HCT116 (cell line): ENCODE measurements around the gene SNX10. TPM values are rescaled to one million over a fixed set of nuclear protein-coding genes. Genes with fewer than 3 reads are reported as not detected.

Experiments
- ATAC-seq: fragments of 200-7000 bp; cut with Tn5 transposase; 2 replicates; pipeline ENCODE4 v1.9.1; 2020; ENCODE audit warnings: mild to moderate bottlenecking, moderate library complexity
- BruUV-seq: library from RNA; stranded (reverse); fragments of 400-500 nt; replicated peaks from 2 replicates; lab custom pipeline; 2021; lab: Mats Ljungman, UMichigan
- CTCF ChIA-PET: fragments of 300-600 bp; sonication (Branson Sonifier 250); formaldehyde crosslinking; loops from one replicate; lab custom pipeline; 2021; ENCODE audit warnings: antibody characterized with exemption; lab: Charles Lee
- POLR2A ChIA-PET: fragments of 300-600, 350-600 bp; sonication (Branson Sonifier 250); formaldehyde crosslinking; loops from one replicate; lab custom pipeline; 2021; ENCODE audit warnings: antibody characterized with exemption; lab: Charles Lee
- RAD21 ChIA-PET, 2 experiments: fragments of 300-600 bp; sonication (Branson Sonifier 250); formaldehyde crosslinking; loops; one replicate each; lab custom pipeline; 2023; ENCODE audit warnings: low total read pairs in 2 of 2; ENCODE audit not compliant: uncharacterized antibody in 2 of 2, unreplicated experiment in 2 of 2, low non-redundant PET in 1 of 2; lab: Charles Lee
- DNase-seq: peaks from one replicate; pipeline ENCODE4 v3.0.0-alpha.2; 2010; ENCODE audit warnings: low read depth, low spot score
- H2AFZ ChIP-seq: fragments of 200-600 bp; shearing (Covaris generic), sonication (generic); 2 replicates; pipeline ENCODE4 v1.6.1; 2017; ENCODE audit warnings: low read depth, mixed run types, mixed read lengths, antibody characterized with exemption, low read length; ENCODE audit not compliant: poor library complexity, severe bottlenecking
- H3K27ac ChIP-seq: 2 replicates; pipeline ENCODE4 v1.5.1; 2012; ENCODE audit warnings: low read depth, low read length
- H3K27me3 ChIP-seq: fragments of 200-600 bp; sonication (generic); 2 replicates; pipeline ENCODE4 v1.6.1; 2016; ENCODE audit warnings: mixed run types, low read length, mixed read lengths; ENCODE audit not compliant: insufficient read depth
- H3K36me3 ChIP-seq, 2 experiments: fragments of 200-500 bp in 1 of 2; fragments of 200-600 bp in 1 of 2; sonication (Bioruptor generic) in 1 of 2; sonication (generic) in 1 of 2; 2 replicates each; pipeline versions ENCODE4 v1.5.1 to v1.6.1; 2014 to 2016; ENCODE audit warnings: low read length in 2 of 2, inconsistent platforms in 1 of 2, mixed read lengths in 1 of 2, mixed run types in 1 of 2; ENCODE audit not compliant: insufficient read depth in 2 of 2, control insufficient read depth in 1 of 2
- H3K4me1 ChIP-seq, 2 experiments: fragments of 200-600 bp in 1 of 2; sonication (generic) in 1 of 2; 2 replicates each; pipeline versions ENCODE4 v1.5.1 to v1.6.1; 2012 to 2017; ENCODE audit warnings: low read length in 2 of 2, inconsistent platforms in 1 of 2, mild to moderate bottlenecking in 1 of 2, mixed read lengths in 1 of 2, mixed run types in 1 of 2, moderate library complexity in 1 of 2; ENCODE audit not compliant: insufficient read depth in 2 of 2, control insufficient read depth in 1 of 2
- H3K4me2 ChIP-seq: fragments of 200-600 bp; sonication (generic); 2 replicates; pipeline ENCODE4 v1.6.1; 2017; ENCODE audit warnings: mixed run types, low read length, mixed read lengths
- H3K4me3 ChIP-seq, 2 experiments: fragments of 200-600 bp in 1 of 2; sonication (generic) in 1 of 2; replicated peaks in 1 of 2; 2 replicates each; pipeline ENCODE4 v1.5.1; 2011 to 2016; ENCODE audit warnings: low read length in 2 of 2, control low read depth in 1 of 2, low read depth in 1 of 2, mild to moderate bottlenecking in 1 of 2, mixed read lengths in 1 of 2, mixed run types in 1 of 2
- H3K79me2 ChIP-seq: fragments of 200-600 bp; sonication (generic); 2 replicates; pipeline ENCODE4 v1.6.1; 2017; ENCODE audit warnings: mild to moderate bottlenecking, mixed run types, low read length, moderate library complexity, mixed read lengths; ENCODE audit not compliant: insufficient read depth
- H3K9ac ChIP-seq: fragments of 200-600 bp; sonication (generic); 2 replicates; pipeline ENCODE4 v1.6.1; 2016; ENCODE audit warnings: low read length, mixed read lengths
- H3K9me2 ChIP-seq: fragments of 200-600 bp; sonication (generic), shearing (Covaris generic); 2 replicates; pipeline ENCODE4 v1.6.1; 2017; ENCODE audit warnings: mixed run types, mild to moderate bottlenecking, moderate library complexity; ENCODE audit not compliant: insufficient read depth
- H3K9me3 ChIP-seq, 2 experiments: fragments of 200-500 bp in 1 of 2; fragments of 200-600 bp in 1 of 2; sonication (Bioruptor generic) in 1 of 2; sonication (generic) in 1 of 2; 2 replicates each; pipeline ENCODE4 v1.6.1; 2014 to 2017; ENCODE audit warnings: low read length in 2 of 2, mixed read lengths in 2 of 2, inconsistent platforms in 1 of 2, low read depth in 1 of 2, mild to moderate bottlenecking in 1 of 2, mixed run types in 1 of 2, moderate library complexity in 1 of 2; ENCODE audit not compliant: control insufficient read depth in 1 of 2, insufficient read depth in 1 of 2
- H4K20me1 ChIP-seq: fragments of 200-600 bp; sonication (generic), shearing (Covaris generic); 2 replicates; pipeline ENCODE4 v1.6.1; 2017; ENCODE audit warnings: mixed run types, mild to moderate bottlenecking, moderate library complexity; ENCODE audit not compliant: insufficient read depth
- EGR1 ChIP-seq: IDR thresholded peaks from 2 replicates; pipeline ENCODE4 v1.6.1; 2012; ENCODE audit warnings: low read depth
- EZH2phosphoT487 ChIP-seq: fragments of 200-600 bp; IDR thresholded peaks from 2 replicates; pipeline ENCODE4 v1.6.1; 2018; ENCODE audit warnings: antibody characterized with exemption, borderline replicate concordance
- FOSL1 ChIP-seq: IDR thresholded peaks from 2 replicates; pipeline ENCODE4 v1.6.1; 2012; ENCODE audit warnings: low read depth
- JUND ChIP-seq: IDR thresholded peaks from 2 replicates; pipeline ENCODE4 v1.6.1; 2012
- POLR2A ChIP-seq: IDR thresholded peaks from 2 replicates; pipeline ENCODE4 v1.7.0; 2011; ENCODE audit warnings: borderline replicate concordance; ENCODE audit not compliant: insufficient read depth, insufficient read length; ENCODE audit errors: extremely low read depth
- POLR2AphosphoS5 ChIP-seq: IDR thresholded peaks from 2 replicates; pipeline ENCODE4 v1.6.1; 2011; ENCODE audit warnings: mild to moderate bottlenecking, low read depth, low read length, moderate library complexity
- SRF ChIP-seq: IDR thresholded peaks from 2 replicates; pipeline ENCODE4 v1.6.1; 2012; ENCODE audit warnings: low read depth
- TCF7L2 ChIP-seq: IDR thresholded peaks from 2 replicates; pipeline ENCODE4 v1.7.0; 2011; ENCODE audit warnings: borderline replicate concordance, inconsistent platforms; ENCODE audit not compliant: insufficient read depth, insufficient read length; ENCODE audit errors: extremely low read depth
- ZFX ChIP-seq: fragments of 450-650 bp; IDR thresholded peaks from 2 replicates; pipeline ENCODE4 v1.6.1; 2017
- intact Hi-C: fragments of 100-400 bp; cut with micrococcal nuclease; formaldehyde crosslinking; loops from 2 replicates; pipeline ENCODE4 v1.10.0; 2022
- total RNA-seq: library from RNA; stranded (reverse); gene quantifications from one replicate; pipeline ENCODE4 v1.2.1, GENCODE V29; 2021; ENCODE audit not compliant: unreplicated experiment
- TF ChIP-seq, protein P1 (sequence below): IDR thresholded peaks from 2 replicates; pipeline ENCODE4 v1.6.1; 2012; ENCODE audit warnings: low read depth

SNX10 gene
- total RNA-seq, 1 experiment from 2014 or later = 26.9 TPM

DNA sequence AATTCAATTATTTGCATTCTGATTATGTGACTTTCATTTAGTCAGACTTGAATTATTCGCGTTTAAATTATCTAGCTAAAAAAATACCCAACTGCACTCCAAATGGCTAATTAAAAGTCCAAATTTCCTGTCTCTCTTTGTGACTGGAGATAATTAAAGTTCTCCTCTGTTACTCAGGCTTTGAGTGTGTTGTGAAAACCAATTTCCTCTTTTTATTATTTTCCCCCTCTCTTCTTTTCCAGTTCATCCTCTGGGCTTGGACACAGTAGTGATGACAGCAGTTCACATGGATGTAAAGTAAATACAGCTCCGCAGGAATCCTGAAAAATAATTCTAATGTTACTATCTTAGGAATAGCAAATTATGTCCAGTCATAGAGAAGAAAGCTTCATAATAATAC lies 80.6 kb downstream of the SNX10 start:
- TF ChIP-seq ZFX (no peak), TCF7L2 (no peak), SRF (no peak), POLR2A (no peak), EGR1 (no peak), FOSL1 (no peak), POLR2AphosphoS5 (no peak), JUND (no peak), EZH2phosphoT487 (no peak)
- TF ChIP-seq, protein P1, sequence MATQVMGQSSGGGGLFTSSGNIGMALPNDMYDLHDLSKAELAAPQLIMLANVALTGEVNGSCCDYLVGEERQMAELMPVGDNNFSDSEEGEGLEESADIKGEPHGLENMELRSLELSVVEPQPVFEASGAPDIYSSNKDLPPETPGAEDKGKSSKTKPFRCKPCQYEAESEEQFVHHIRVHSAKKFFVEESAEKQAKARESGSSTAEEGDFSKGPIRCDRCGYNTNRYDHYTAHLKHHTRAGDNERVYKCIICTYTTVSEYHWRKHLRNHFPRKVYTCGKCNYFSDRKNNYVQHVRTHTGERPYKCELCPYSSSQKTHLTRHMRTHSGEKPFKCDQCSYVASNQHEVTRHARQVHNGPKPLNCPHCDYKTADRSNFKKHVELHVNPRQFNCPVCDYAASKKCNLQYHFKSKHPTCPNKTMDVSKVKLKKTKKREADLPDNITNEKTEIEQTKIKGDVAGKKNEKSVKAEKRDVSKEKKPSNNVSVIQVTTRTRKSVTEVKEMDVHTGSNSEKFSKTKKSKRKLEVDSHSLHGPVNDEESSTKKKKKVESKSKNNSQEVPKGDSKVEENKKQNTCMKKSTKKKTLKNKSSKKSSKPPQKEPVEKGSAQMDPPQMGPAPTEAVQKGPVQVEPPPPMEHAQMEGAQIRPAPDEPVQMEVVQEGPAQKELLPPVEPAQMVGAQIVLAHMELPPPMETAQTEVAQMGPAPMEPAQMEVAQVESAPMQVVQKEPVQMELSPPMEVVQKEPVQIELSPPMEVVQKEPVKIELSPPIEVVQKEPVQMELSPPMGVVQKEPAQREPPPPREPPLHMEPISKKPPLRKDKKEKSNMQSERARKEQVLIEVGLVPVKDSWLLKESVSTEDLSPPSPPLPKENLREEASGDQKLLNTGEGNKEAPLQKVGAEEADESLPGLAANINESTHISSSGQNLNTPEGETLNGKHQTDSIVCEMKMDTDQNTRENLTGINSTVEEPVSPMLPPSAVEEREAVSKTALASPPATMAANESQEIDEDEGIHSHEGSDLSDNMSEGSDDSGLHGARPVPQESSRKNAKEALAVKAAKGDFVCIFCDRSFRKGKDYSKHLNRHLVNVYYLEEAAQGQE = no peak
- TF ChIP-seq, all 23 proteins: peak for 0
- Histone ChIP-seq H3K4me1 (no peaks in the 10 kb centered on the region), H4K20me1 (no peaks in the 10 kb centered on the region), H3K27me3 (no peaks in the 10 kb centered on the region), H3K9ac (no peak overlapping the region), H3K36me3 (peaks cover 0 to 6% of the 10 kb centered on the region in 2 experiments; a peak in 1 of 4 replicates), H3K79me2 (no peaks in the 10 kb centered on the region), H3K4me2 (no peak overlapping the region), H3K4me3 (no peak overlapping the region), H3K9me3 (no peaks in the 10 kb centered on the region), H3K27ac (no peak overlapping the region), H2AFZ (no peak overlapping the region), H3K9me2 (no peaks in the 10 kb centered on the region)
- intact Hi-C loops = no loop called here
- DNase-seq (no peak), ATAC-seq (no peak)
- ChIA-PET CTCF (interaction anchor here (1.0 to 5.2 kb wide), 3 partner anchors 295 to 789 kb away, joined by 3 to 34 read pairs (median 7); no protein-coding TSS in a partner anchor), RAD21 (interaction anchor here in 1 of 2 experiments (0.6 kb wide), 1 partner anchor 296 kb away, joined by 4 read pairs; no protein-coding TSS in a partner anchor), POLR2A (interaction anchor here (1.1 kb wide), 1 partner anchor 12 kb away, joined by 3 read pairs; no protein-coding TSS in a partner anchor)
- no TSS peak for BruUV-seq
